Neural cell (in vitro differentiated cells): ENCODE results near the gene DHFR. TPM values are rescaled to one million over a fixed set of nuclear protein-coding genes. Genes with fewer than 3 reads are reported as not detected.

Experiments used
- H2AFZ ChIP-seq: fragments of 200-600, 300-800 bp; sonication (generic), shearing (Covaris generic); 2 replicates; pipeline ENCODE4 v1.6.0; 2014; ENCODE audit warnings: low read depth, mild to moderate bottlenecking, antibody characterized with exemption, low read length, moderate library complexity
- H3F3A ChIP-seq: fragments of 200-600 bp; shearing (Covaris generic); 2 replicates; pipeline ENCODE4 v1.6.1; 2016; ENCODE audit warnings: mild to moderate bottlenecking, moderate library complexity, mixed read lengths, antibody characterized with exemption, low read length; ENCODE audit not compliant: insufficient read depth, poor library complexity, severe bottlenecking
- H3K27ac ChIP-seq: fragments of 200-600, 300-800 bp; sonication (generic), shearing (Covaris generic); 2 replicates; pipeline ENCODE4 v1.5.1; 2014; ENCODE audit warnings: mild to moderate bottlenecking, low read length, moderate library complexity
- H3K27me3 ChIP-seq: fragments of 300-800, 200-600 bp; sonication (generic), shearing (Covaris generic); 2 replicates; pipeline ENCODE4 v1.6.0; 2014; ENCODE audit warnings: mild to moderate bottlenecking, low read depth, low read length, moderate library complexity; ENCODE audit not compliant: insufficient read depth
- H3K36me3 ChIP-seq: fragments of 300-800, 200-600 bp; sonication (generic), shearing (Covaris generic); 2 replicates; pipeline ENCODE4 v1.5.1; 2014; ENCODE audit warnings: mild to moderate bottlenecking, antibody characterized with exemption, low read length, moderate library complexity; ENCODE audit not compliant: insufficient read depth
- H3K4me2 ChIP-seq: fragments of 300-800, 200-600 bp; sonication (generic), shearing (Covaris generic); 2 replicates; pipeline ENCODE4 v1.6.0; 2014; ENCODE audit warnings: mild to moderate bottlenecking, low read length
- H3K4me3 ChIP-seq: fragments of 300-800, 200-600 bp; sonication (generic), shearing (Covaris generic); 2 replicates; pipeline ENCODE4 v1.5.1; 2014; ENCODE audit warnings: mild to moderate bottlenecking, low read length, moderate library complexity
- H3K79me2 ChIP-seq: fragments of 200-600 bp; shearing (Covaris generic); replicated peaks from 2 replicates; pipeline ENCODE4 v1.6.0; 2014; ENCODE audit warnings: mild to moderate bottlenecking, low read length, moderate library complexity; ENCODE audit not compliant: insufficient read depth
- H3K9ac ChIP-seq: fragments of 300-800, 200-600 bp; sonication (generic), shearing (Covaris generic); 2 replicates; pipeline ENCODE4 v1.6.1; 2016; ENCODE audit warnings: mild to moderate bottlenecking, low read length, mixed read lengths
- H3K9me2 ChIP-seq: fragments of 200-600 bp; shearing (Covaris generic); 2 replicates; pipeline ENCODE4 v1.6.1; 2016; ENCODE audit warnings: mild to moderate bottlenecking, low read length, mixed read lengths; ENCODE audit not compliant: insufficient read depth
- H3K9me3 ChIP-seq: fragments of 200-600, 300-800 bp; sonication (generic), shearing (Covaris generic); 2 replicates; pipeline ENCODE4 v1.6.1; 2016; ENCODE audit warnings: mild to moderate bottlenecking, mixed run types, low read length, moderate library complexity, mixed read lengths
- H4K20me1 ChIP-seq: fragments of 200-600 bp; shearing (Covaris generic); 2 replicates; pipeline ENCODE4 v1.6.1; 2016; ENCODE audit warnings: mild to moderate bottlenecking, mixed run types; ENCODE audit not compliant: insufficient read depth
- EP300 ChIP-seq: fragments of 450-650 bp; conservative IDR thresholded peaks from 2 replicates; pipeline ENCODE4 v1.6.1; 2014; ENCODE audit warnings: antibody characterized with exemption, mild to moderate bottlenecking, moderate library complexity; ENCODE audit not compliant: poor library complexity, severe bottlenecking
- EZH2 ChIP-seq: fragments of 200-600, 300-800 bp; shearing (Covaris generic), sonication (generic); IDR thresholded peaks from 2 replicates; pipeline ENCODE4 v1.6.1; 2014; ENCODE audit warnings: antibody characterized with exemption, low read length, borderline replicate concordance, mild to moderate bottlenecking; ENCODE audit not compliant: insufficient read depth, poor library complexity, severe bottlenecking
- MXI1 ChIP-seq: fragments of 450-650 bp; conservative IDR thresholded peaks from 2 replicates; pipeline ENCODE4 v1.6.1; 2014; ENCODE audit warnings: antibody characterized with exemption, mild to moderate bottlenecking; ENCODE audit not compliant: poor library complexity, severe bottlenecking
- POLR2AphosphoS5 ChIP-seq: IDR thresholded peaks from 2 replicates; pipeline ENCODE4 v1.6.1; 2012
- RAD21 ChIP-seq: fragments of 450-650 bp; conservative IDR thresholded peaks from 2 replicates; pipeline ENCODE4 v1.6.1; 2014; ENCODE audit warnings: antibody characterized with exemption, mild to moderate bottlenecking, moderate library complexity
- SMC3 ChIP-seq: fragments of 450-650 bp; conservative IDR thresholded peaks from 2 replicates; pipeline ENCODE4 v1.6.1; 2014; ENCODE audit warnings: antibody characterized with exemption, mild to moderate bottlenecking, moderate library complexity; ENCODE audit not compliant: poor library complexity
- TAF1 ChIP-seq: IDR thresholded peaks from 2 replicates; pipeline ENCODE4 v1.6.1; 2012; ENCODE audit warnings: low read depth
- polyA plus RNA-seq: library from polyadenylated mRNA; depleted of rRNA; stranded (reverse); fragments of >200 nt; gene quantifications from 2 replicates; pipeline ENCODE4 v1.2.3, GENCODE V29; 2014
- TF ChIP-seq, protein P1 (sequence below): IDR thresholded peaks from 2 replicates; pipeline ENCODE4 v1.6.1; 2012; ENCODE audit warnings: borderline replicate concordance
- TF ChIP-seq, protein P2 (sequence below): fragments of 450-650 bp; IDR thresholded peaks from 2 replicates; pipeline ENCODE4 v1.5.1; 2014; ENCODE audit warnings: antibody characterized with exemption, mild to moderate bottlenecking, moderate library complexity; ENCODE audit not compliant: poor library complexity, severe bottlenecking

The DHFR gene
- polyA plus RNA-seq, 1 donor from 2014 or later: 21.2 TPM

DNA sequence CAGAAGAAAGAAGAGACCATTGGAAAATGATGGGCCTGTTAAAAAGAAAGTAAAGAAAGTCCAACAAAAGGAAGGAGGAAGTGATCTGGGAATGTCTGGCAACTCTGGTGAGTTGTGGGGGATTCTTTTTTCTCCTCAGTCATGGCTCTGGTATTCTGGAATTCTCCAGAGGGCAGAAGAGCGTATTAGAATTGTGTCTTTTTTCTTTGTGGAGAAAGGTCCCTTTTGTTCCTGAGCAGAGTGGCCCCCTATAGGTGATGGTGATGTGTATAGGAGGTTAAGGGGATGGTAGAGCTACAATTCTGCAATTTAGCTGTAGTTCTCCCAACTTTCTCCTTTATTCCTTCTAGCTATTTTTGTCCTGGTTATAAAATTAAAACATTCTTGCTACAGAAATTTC lies 1.6 kb upstream of the DHFR start:
- Histone ChIP-seq H3K4me2 (no peak overlapping the region), H3K27me3 (no peaks in the 10 kb centered on the region), H3K79me2 (peaks cover 23% of the 10 kb centered on the region), H4K20me1 (no peaks in the 10 kb centered on the region), H3K27ac (no peak overlapping the region), H3K36me3 (no peaks in the 10 kb centered on the region), H3K9me3 (no peaks in the 10 kb centered on the region), H3K9ac (no peak overlapping the region), H3K4me3 (no peak overlapping the region), H3F3A (no peaks in the 10 kb centered on the region), H3K9me2 (no peaks in the 10 kb centered on the region), H2AFZ (no peak overlapping the region)
- TF ChIP-seq EZH2 (no peak), TAF1 (no peak)
- TF ChIP-seq, protein P1, sequence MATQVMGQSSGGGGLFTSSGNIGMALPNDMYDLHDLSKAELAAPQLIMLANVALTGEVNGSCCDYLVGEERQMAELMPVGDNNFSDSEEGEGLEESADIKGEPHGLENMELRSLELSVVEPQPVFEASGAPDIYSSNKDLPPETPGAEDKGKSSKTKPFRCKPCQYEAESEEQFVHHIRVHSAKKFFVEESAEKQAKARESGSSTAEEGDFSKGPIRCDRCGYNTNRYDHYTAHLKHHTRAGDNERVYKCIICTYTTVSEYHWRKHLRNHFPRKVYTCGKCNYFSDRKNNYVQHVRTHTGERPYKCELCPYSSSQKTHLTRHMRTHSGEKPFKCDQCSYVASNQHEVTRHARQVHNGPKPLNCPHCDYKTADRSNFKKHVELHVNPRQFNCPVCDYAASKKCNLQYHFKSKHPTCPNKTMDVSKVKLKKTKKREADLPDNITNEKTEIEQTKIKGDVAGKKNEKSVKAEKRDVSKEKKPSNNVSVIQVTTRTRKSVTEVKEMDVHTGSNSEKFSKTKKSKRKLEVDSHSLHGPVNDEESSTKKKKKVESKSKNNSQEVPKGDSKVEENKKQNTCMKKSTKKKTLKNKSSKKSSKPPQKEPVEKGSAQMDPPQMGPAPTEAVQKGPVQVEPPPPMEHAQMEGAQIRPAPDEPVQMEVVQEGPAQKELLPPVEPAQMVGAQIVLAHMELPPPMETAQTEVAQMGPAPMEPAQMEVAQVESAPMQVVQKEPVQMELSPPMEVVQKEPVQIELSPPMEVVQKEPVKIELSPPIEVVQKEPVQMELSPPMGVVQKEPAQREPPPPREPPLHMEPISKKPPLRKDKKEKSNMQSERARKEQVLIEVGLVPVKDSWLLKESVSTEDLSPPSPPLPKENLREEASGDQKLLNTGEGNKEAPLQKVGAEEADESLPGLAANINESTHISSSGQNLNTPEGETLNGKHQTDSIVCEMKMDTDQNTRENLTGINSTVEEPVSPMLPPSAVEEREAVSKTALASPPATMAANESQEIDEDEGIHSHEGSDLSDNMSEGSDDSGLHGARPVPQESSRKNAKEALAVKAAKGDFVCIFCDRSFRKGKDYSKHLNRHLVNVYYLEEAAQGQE: no peak

DNA sequence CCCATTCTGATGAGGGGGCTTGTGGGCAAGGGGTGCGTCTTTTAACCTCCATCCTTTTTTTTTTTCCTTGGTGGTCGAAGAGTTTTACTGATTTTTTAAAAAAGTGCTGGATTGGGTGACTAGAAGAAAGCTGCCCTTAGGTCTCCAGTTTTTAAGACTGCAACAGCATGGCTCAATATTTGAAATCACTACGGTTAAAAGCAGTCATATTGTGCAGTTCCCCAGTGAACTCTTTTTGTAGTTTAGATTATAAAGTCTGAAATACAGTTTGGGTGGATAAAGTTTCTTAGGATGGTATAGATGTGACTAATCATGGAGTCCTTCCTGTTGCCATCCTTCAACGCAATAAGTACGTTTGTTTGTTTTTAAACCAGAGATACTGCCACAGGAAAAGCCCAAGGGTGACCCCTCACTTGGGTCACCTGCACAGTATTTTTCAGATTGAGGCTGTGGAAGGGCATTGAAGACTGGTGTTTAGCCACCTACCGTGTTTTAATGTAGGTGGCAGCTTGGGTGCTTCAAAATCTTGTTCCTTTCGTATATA lies 520 bp upstream of the DHFR start:
- TF ChIP-seq EP300 (no peak), RAD21 (no peak), POLR2AphosphoS5 (no peak), MXI1 (no peak), SMC3 (no peak), TAF1 (no peak), EZH2 (no peak)
- TF ChIP-seq, protein P2, sequence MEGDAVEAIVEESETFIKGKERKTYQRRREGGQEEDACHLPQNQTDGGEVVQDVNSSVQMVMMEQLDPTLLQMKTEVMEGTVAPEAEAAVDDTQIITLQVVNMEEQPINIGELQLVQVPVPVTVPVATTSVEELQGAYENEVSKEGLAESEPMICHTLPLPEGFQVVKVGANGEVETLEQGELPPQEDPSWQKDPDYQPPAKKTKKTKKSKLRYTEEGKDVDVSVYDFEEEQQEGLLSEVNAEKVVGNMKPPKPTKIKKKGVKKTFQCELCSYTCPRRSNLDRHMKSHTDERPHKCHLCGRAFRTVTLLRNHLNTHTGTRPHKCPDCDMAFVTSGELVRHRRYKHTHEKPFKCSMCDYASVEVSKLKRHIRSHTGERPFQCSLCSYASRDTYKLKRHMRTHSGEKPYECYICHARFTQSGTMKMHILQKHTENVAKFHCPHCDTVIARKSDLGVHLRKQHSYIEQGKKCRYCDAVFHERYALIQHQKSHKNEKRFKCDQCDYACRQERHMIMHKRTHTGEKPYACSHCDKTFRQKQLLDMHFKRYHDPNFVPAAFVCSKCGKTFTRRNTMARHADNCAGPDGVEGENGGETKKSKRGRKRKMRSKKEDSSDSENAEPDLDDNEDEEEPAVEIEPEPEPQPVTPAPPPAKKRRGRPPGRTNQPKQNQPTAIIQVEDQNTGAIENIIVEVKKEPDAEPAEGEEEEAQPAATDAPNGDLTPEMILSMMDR: no peak
- TF ChIP-seq, protein P1: no peak
- peak overlapping the region; percentile 38 for H2AFZ ChIP-seq

More for the DNA sequence above, 520 bp upstream of the DHFR start:
- H3K9me2 ChIP-seq: no peaks in the 10 kb centered on the region
- peaks cover 23% of the 10 kb centered on the region for H3K79me2 ChIP-seq
- H3K27ac ChIP-seq: peak overlapping the region; percentile 89
- H3F3A ChIP-seq: no peaks in the 10 kb centered on the region
- peak overlapping the region; percentile 87 for H3K4me3 ChIP-seq
- H4K20me1 ChIP-seq: no peaks in the 10 kb centered on the region
- H3K9me3 ChIP-seq: no peaks in the 10 kb centered on the region
- H3K36me3 ChIP-seq: no peaks in the 10 kb centered on the region
- H3K4me2 ChIP-seq: peak overlapping the region; percentile 49
- H3K9ac ChIP-seq: peak overlapping the region; percentile 89
- H3K27me3 ChIP-seq: no peaks in the 10 kb centered on the region
